ENCODE results near the gene PHLPP2. TPM values are rescaled to one million over a fixed set of nuclear protein-coding genes. Genes with fewer than 3 reads are reported as not detected.

PHLPP2 gene
- polyA plus RNA-seq, 1 experiment = 10.3 TPM

- CTCF ChIA-PET = no interaction called here
- H3K27ac ChIP-seq (ENCODE audit: low read depth, low read length) = no peak overlapping the region
- no peak for DNase-seq (ENCODE audit: low read depth, low spot score)
- no peaks in the 10 kb centered on the region for H3K9me3 ChIP-seq (ENCODE audit: control insufficient read depth, insufficient read depth, low read length)
- POLR2A ChIA-PET = no interaction called here
- TF ChIP-seq, protein P1, sequence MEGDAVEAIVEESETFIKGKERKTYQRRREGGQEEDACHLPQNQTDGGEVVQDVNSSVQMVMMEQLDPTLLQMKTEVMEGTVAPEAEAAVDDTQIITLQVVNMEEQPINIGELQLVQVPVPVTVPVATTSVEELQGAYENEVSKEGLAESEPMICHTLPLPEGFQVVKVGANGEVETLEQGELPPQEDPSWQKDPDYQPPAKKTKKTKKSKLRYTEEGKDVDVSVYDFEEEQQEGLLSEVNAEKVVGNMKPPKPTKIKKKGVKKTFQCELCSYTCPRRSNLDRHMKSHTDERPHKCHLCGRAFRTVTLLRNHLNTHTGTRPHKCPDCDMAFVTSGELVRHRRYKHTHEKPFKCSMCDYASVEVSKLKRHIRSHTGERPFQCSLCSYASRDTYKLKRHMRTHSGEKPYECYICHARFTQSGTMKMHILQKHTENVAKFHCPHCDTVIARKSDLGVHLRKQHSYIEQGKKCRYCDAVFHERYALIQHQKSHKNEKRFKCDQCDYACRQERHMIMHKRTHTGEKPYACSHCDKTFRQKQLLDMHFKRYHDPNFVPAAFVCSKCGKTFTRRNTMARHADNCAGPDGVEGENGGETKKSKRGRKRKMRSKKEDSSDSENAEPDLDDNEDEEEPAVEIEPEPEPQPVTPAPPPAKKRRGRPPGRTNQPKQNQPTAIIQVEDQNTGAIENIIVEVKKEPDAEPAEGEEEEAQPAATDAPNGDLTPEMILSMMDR (IDR thresholded peaks at IDR 0.05; ENCODE audit: low read depth, low read length) = no peak
- no peak overlapping the region for H3K4me3 ChIP-seq (ENCODE audit: low read depth, low read length)
- no peaks in the 10 kb centered on the region for H3K27me3 ChIP-seq (ENCODE audit: control insufficient read depth, insufficient read depth, low read length)
These were observed 23.7 kb upstream of the PHLPP2 start for GRCh38 chr16:71748226-71748625.

DNA sequence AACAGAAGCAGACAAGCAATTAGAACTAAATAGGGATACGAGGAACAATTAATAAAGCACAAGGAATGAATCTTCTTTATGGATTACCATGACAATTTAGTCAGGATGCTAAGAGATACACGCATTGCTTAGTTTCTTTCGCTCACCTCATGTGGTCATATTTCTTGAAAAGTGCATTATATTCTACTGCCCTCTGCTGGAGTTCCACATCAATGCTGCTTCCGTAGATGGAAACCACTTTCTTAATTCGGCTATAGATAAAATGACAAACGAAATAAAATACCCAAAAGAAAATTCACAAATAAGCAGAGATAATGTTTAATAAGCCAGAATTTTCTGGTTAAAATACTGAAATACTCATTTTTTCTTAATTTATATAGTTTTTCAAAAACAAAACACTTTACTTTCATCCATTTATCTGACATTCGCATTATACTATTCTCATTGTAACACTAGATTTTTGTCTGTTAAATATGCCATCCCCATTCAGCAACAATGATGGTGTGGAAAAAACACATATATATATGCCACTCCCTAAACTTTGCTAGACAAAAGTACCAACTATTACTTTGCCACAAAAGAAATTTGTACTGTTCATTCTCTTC, 22.0 kb upstream of the PHLPP2 start:
- CTCF ChIA-PET = no interaction called here
- Histone ChIP-seq H3K27ac (ENCODE audit: low read depth, low read length) (no peak overlapping the region), H3K4me3 (ENCODE audit: low read depth, low read length) (no peak overlapping the region), H3K27me3 (ENCODE audit: control insufficient read depth, insufficient read depth, low read length) (no peaks in the 10 kb centered on the region), H3K9me3 (ENCODE audit: control insufficient read depth, insufficient read depth, low read length) (no peaks in the 10 kb centered on the region)
- POLR2A ChIA-PET = no interaction called here
- TF ChIP-seq, protein P1 (IDR thresholded peaks at IDR 0.05; ENCODE audit: low read depth, low read length) = peak; percentile 75
- no peak for DNase-seq (ENCODE audit: low read depth, low spot score)

- TF ChIP-seq, protein P1 (IDR thresholded peaks at IDR 0.05; ENCODE audit: low read depth, low read length) = no peak
- CTCF ChIA-PET = interaction anchor here (1.0 kb wide), 1 partner anchor 37 kb away, joined by 4 read pairs; no protein-coding TSS in a partner anchor
- Histone ChIP-seq H3K27ac (ENCODE audit: low read depth, low read length) (no peak overlapping the region), H3K4me3 (ENCODE audit: low read depth, low read length) (no peak overlapping the region), H3K9me3 (ENCODE audit: control insufficient read depth, insufficient read depth, low read length) (no peaks in the 10 kb centered on the region), H3K27me3 (ENCODE audit: control insufficient read depth, insufficient read depth, low read length) (no peaks in the 10 kb centered on the region)
- POLR2A ChIA-PET = no interaction called here
- no peak for DNase-seq (ENCODE audit: low read depth, low spot score)
These were observed 14.4 kb upstream of the PHLPP2 start for GRCh38 chr16:71738855-71739254.

GRCh38 chr16:71737501-71737900, 13.0 kb upstream of the PHLPP2 start:
- H3K9me3 ChIP-seq (ENCODE audit: control insufficient read depth, insufficient read depth, low read length) = no peaks in the 10 kb centered on the region
- TF ChIP-seq, protein P1 (IDR thresholded peaks at IDR 0.05; ENCODE audit: low read depth, low read length) = no peak
- no peak for DNase-seq (ENCODE audit: low read depth, low spot score)
- ChIA-PET CTCF (no interaction called here), POLR2A (no interaction called here)
- no peak overlapping the region for H3K27ac ChIP-seq (ENCODE audit: low read depth, low read length)
- H3K27me3 ChIP-seq (ENCODE audit: control insufficient read depth, insufficient read depth, low read length) = no peaks in the 10 kb centered on the region
- no peak overlapping the region for H3K4me3 ChIP-seq (ENCODE audit: low read depth, low read length)

- CTCF ChIA-PET = no interaction called here
- no peak for DNase-seq (ENCODE audit: low read depth, low spot score)
- POLR2A ChIA-PET = no interaction called here
- Histone ChIP-seq H3K4me3 (ENCODE audit: low read depth, low read length) (no peak overlapping the region), H3K27ac (ENCODE audit: low read depth, low read length) (no peak overlapping the region), H3K27me3 (ENCODE audit: control insufficient read depth, insufficient read depth, low read length) (no peaks in the 10 kb centered on the region), H3K9me3 (ENCODE audit: control insufficient read depth, insufficient read depth, low read length) (no peaks in the 10 kb centered on the region)
- TF ChIP-seq, protein P1 (IDR thresholded peaks at IDR 0.05; ENCODE audit: low read depth, low read length) = no peak
These were observed 10.0 kb upstream of the PHLPP2 start for GRCh38 chr16:71734511-71734910.

All from AG04450 (cell line).